GM12878 (cell line): ENCODE data around the gene RPGR. TPM values are rescaled to one million over a fixed set of nuclear protein-coding genes. Genes with fewer than 3 reads are reported as not detected.

ENCODE experiments used
- ATAC-seq: fragments of 200-7000 bp; cut with Tn5 transposase; 3 replicates; pipeline ENCODE4 v1.9.1; 2020; ENCODE audit warnings: mild to moderate bottlenecking, moderate library complexity
- BruUV-seq: library from RNA; stranded (reverse); fragments of 400-500 nt; replicated peaks from 2 replicates; lab custom pipeline; 2021; lab: Mats Ljungman, UMichigan
- CTCF ChIA-PET: fragments of 300-600 bp; sonication (Branson Sonifier 250); formaldehyde crosslinking; extraction: SDS; loops from one replicate; lab custom pipeline; 2021; ENCODE audit warnings: inconsistent platforms; lab: Yijun Ruan, JAX
- POLR2A ChIA-PET: fragments of 350-600 bp; formaldehyde crosslinking; extraction: SDS; loops from one replicate; lab custom pipeline; 2021; ENCODE audit warnings: inconsistent platforms; lab: Charles Lee
- RAD21 ChIA-PET: fragments of 300-600 bp; sonication (Branson Sonifier 250); formaldehyde crosslinking; loops from one replicate; lab custom pipeline; 2023; ENCODE audit warnings: antibody characterized with exemption; ENCODE audit not compliant: unreplicated experiment; lab: Charles Lee
- SMC1A ChIA-PET: fragments of 300-600 bp; sonication (Branson Sonifier 250); formaldehyde crosslinking; loops from one replicate; lab custom pipeline; 2023; ENCODE audit not compliant: unreplicated experiment, uncharacterized antibody; lab: Charles Lee
- DNase-seq: peaks from one replicate; pipeline ENCODE4 v3.0.0-alpha.2; 2011; ENCODE audit warnings: low read depth, low spot score
- FAIRE-seq: peaks from 3 replicates; lab custom pipeline; 2011; peaks lifted over from hg19 to GRCh38; lab: Jason Lieb, UNC
- H2AFZ ChIP-seq: 2 replicates; pipeline ENCODE4 v1.6.0; 2011; ENCODE audit warnings: low read depth, low read length, control low read depth; ENCODE audit not compliant: control insufficient read depth
- H3K27ac ChIP-seq: 2 replicates; pipeline ENCODE4 v1.5.1; 2011; ENCODE audit warnings: control low read depth; ENCODE audit not compliant: control insufficient read depth, insufficient read depth
- H3K27me3 ChIP-seq, 2 experiments: replicated peaks in 1 of 2; 2 replicates each; pipeline versions ENCODE4 v1.6.0 to v1.6.1; 2011; ENCODE audit warnings: low read length in 1 of 2; ENCODE audit not compliant: control insufficient read depth in 2 of 2, insufficient read depth in 2 of 2
- H3K36me3 ChIP-seq, 2 experiments: 2 replicates each; pipeline ENCODE4 v1.5.1; 2011; ENCODE audit warnings: low read length in 1 of 2; ENCODE audit not compliant: control insufficient read depth in 2 of 2, insufficient read depth in 2 of 2
- H3K4me1 ChIP-seq: 2 replicates; pipeline ENCODE4 v1.6.1; 2011; ENCODE audit warnings: mild to moderate bottlenecking, low read length, moderate library complexity, mixed read lengths; ENCODE audit not compliant: control insufficient read depth, insufficient read depth
- H3K4me2 ChIP-seq: 2 replicates; pipeline ENCODE4 v1.6.0; 2011; ENCODE audit warnings: control low read depth; ENCODE audit not compliant: control insufficient read depth, insufficient read depth
- H3K4me3 ChIP-seq: fragments of 200-600 bp; sonication (generic); 2 replicates; pipeline ENCODE4 v1.5.1; 2016
- H3K79me2 ChIP-seq: 2 replicates; pipeline ENCODE4 v1.6.0; 2011; ENCODE audit warnings: low read length; ENCODE audit not compliant: control insufficient read depth, insufficient read depth
- H3K9ac ChIP-seq: 2 replicates; pipeline ENCODE4 v1.8.0; 2011; ENCODE audit warnings: low read length, control low read depth, mixed read lengths; ENCODE audit not compliant: control insufficient read depth, insufficient read depth
- H3K9me3 ChIP-seq: replicated peaks from 3 replicates; pipeline ENCODE4 v1.5.1; 2011; ENCODE audit warnings: mild to moderate bottlenecking, low read length; ENCODE audit not compliant: control insufficient read depth, insufficient read depth
- H4K20me1 ChIP-seq: 2 replicates; pipeline ENCODE4 v1.6.0; 2011; ENCODE audit not compliant: control insufficient read depth, insufficient read depth
- ATF2 ChIP-seq: IDR thresholded peaks from 2 replicates; pipeline ENCODE4 v1.6.1; 2012; ENCODE audit warnings: low read length, inconsistent platforms
- CREM ChIP-seq: IDR thresholded peaks from 2 replicates; pipeline ENCODE4 v1.6.1; 2014; ENCODE audit warnings: antibody characterized with exemption, low read depth
- CTCF ChIP-seq, 3 experiments: IDR thresholded peaks in 2 of 3; conservative IDR thresholded peaks in 1 of 3; 2 replicates each; pipeline ENCODE4 v1.5.1; 2011; ENCODE audit warnings: low read depth in 3 of 3, low read length in 3 of 3, mild to moderate bottlenecking in 3 of 3, control low read depth in 2 of 3, moderate library complexity in 2 of 3, inconsistent platforms in 1 of 3, mixed read lengths in 1 of 3; ENCODE audit not compliant: control insufficient read depth in 2 of 3, insufficient read depth in 1 of 3; ENCODE audit errors: extremely low read depth in 1 of 3
- MAX ChIP-seq: IDR thresholded peaks from 2 replicates; pipeline ENCODE4 v1.6.1; 2012; ENCODE audit warnings: low read depth, low read length, improper control_type of control experiment
- MYC ChIP-seq: IDR thresholded peaks from 2 replicates; pipeline ENCODE4 v1.6.1; 2011; ENCODE audit warnings: mild to moderate bottlenecking, low read length, moderate library complexity, inconsistent platforms; ENCODE audit not compliant: insufficient read depth, insufficient replicate concordance, insufficient read length, severe bottlenecking
- POLR2AphosphoS5 ChIP-seq: IDR thresholded peaks from 2 replicates; pipeline ENCODE4 v1.6.1; 2011; ENCODE audit warnings: mild to moderate bottlenecking, low read length, inconsistent platforms
- SKIL ChIP-seq: fragments of 450-650 bp; IDR thresholded peaks from 2 replicates; pipeline ENCODE4 v1.6.1; 2017; ENCODE audit warnings: mild to moderate bottlenecking, low read depth, inconsistent platforms; ENCODE audit not compliant: poor library complexity, severe bottlenecking
- SMC3 ChIP-seq: IDR thresholded peaks from 2 replicates; pipeline ENCODE4 v1.6.1; 2011; ENCODE audit warnings: low read length, improper control_type of control experiment, borderline replicate concordance
- SRF ChIP-seq, 2 experiments: IDR thresholded peaks; 2 replicates each; pipeline ENCODE4 v1.6.1; 2011; ENCODE audit warnings: low read depth in 2 of 2, low read length in 2 of 2, mild to moderate bottlenecking in 1 of 2, moderate library complexity in 1 of 2
- TCF3 ChIP-seq: IDR thresholded peaks from 2 replicates; pipeline ENCODE4 v1.6.1; 2012; ENCODE audit warnings: low read depth, mild to moderate bottlenecking, low read length, borderline replicate concordance; ENCODE audit not compliant: insufficient read depth
- WGBS: methylation state at CpG from one replicate; pipeline ENCODE4 v1.1.6; 2016; ENCODE audit warnings: low lambda C conversion rate; ENCODE audit not compliant: insufficient replicate concordance, insufficient coverage; ENCODE audit errors: missing lambda C conversion rate; 5-methylcytosine and 5-hydroxymethylcytosine counted together
- in situ Hi-C: fragments of 300-500 bp; cut with MboI; formaldehyde crosslinking; loops from 9 replicates; pipeline ENCODE4 v1.14.3; 2018; ENCODE audit warnings: mixed read lengths
- intact Hi-C: fragments of 100-400 bp; cut with micrococcal nuclease; formaldehyde crosslinking; loops from one replicate; pipeline ENCODE4 v1.14.2; 2022; ENCODE audit not compliant: unreplicated experiment
- polyA plus RNA-seq, 11 experiments: library from polyadenylated mRNA; depleted of rRNA in 4 of 11; unstranded in 6 of 11; stranded (reverse) in 5 of 11; fragments of >200 nt; fragmentation: Nextera tagmentation in 4 of 11; fragmentation: Illumina TruSeq in 1 of 11; extraction: Ambion mirVana in 4 of 11; extraction: Trizol in 1 of 11; gene quantifications; 1 replicate in 1 of 11; 2 replicates in 10 of 11; pipeline versions ENCODE4 v1.2.1 to v1.2.3, GENCODE V29; 2011 to 2016; ENCODE audit warnings: inconsistent platforms in 2 of 11, missing spikeins in 2 of 11, low read depth in 1 of 11
- total RNA-seq, 4 experiments: library from RNA; depleted of rRNA in 3 of 4; stranded (reverse); fragments of >200 nt in 3 of 4; fragmentation: Illumina TruSeq in 1 of 4; extraction: Trizol in 1 of 4; gene quantifications; 2 replicates each; pipeline versions ENCODE4 v1.2.1 to v1.2.3, GENCODE V29; 2013 to 2021

The RPGR gene
- total and polyA plus RNA-seq, 10 of the 15 experiments (the other 5 are each of a cell fraction or from before 2014, with no cell fraction given) = 5.5 to 13.4 (median 7.6) TPM

GRCh38 chrX:38220024-38220414 lies 107.3 kb downstream of the RPGR start:
- Histone ChIP-seq H3K79me2 (no peaks in the 10 kb centered on the region), H4K20me1 (no peaks in the 10 kb centered on the region), H3K4me3 (0 out of 2 replicates have a peak overlapping the region, but pooled peaks have one; percentile 16), H3K4me1 (no peaks in the 10 kb centered on the region), H3K36me3 (no peaks in the 10 kb centered on the region), H2AFZ (no peak overlapping the region), H3K27me3 (peaks cover 2 to 10% of the 10 kb centered on the region in 2 experiments), H3K4me2 (peak overlapping the region; percentile 54), H3K9me3 (no peaks in the 10 kb centered on the region), H3K9ac (no peak overlapping the region), H3K27ac (no peak overlapping the region)
- TF ChIP-seq ATF2 (no peak), CREM (no peak), SMC3 (peak; percentile 14; the same call in 1 of the 2 replicates), TCF3 (no peak), SKIL (no peak), MAX (no peak), SRF (IDR thresholded peaks at IDR 0.05; ENCODE audit: low read depth in 2 of 2, low read length in 2 of 2) (no peak), CTCF (IDR thresholded peaks at IDR 0.05 in 2 of 3, conservative IDR thresholded peaks at IDR 0.05 in 1 of 3; ENCODE audit: control insufficient read depth in 2 of 3, extremely low read depth in 1 of 3, insufficient read depth in 1 of 3, low read depth in 3 of 3, low read length in 3 of 3) (peak in 1 of 3 experiments; percentile 6; a peak in 1 of 6 replicates), MYC (no peak), POLR2AphosphoS5 (no peak)
- in situ Hi-C loops (no loop called here), intact Hi-C loops (no loop called here)
- WGBS = 41% methylated on average over 14 of the region's 14 CpGs
- no peak for FAIRE-seq
- BruUV-seq = no TSS peak
- RAD21 ChIA-PET = interaction anchor here (1.7 kb wide), 1 partner anchor 107 kb away, joined by 4 read pairs; the partner anchor contains the start of gene RPGR
- DNase-seq = no peak
- POLR2A ChIA-PET = no interaction called here
- peak; percentile 70; the same call in 2 of the 3 replicates for ATAC-seq
- SMC1A ChIA-PET = no interaction called here
- CTCF ChIA-PET = interaction anchor here (1.1 kb wide), 1 partner anchor 62 kb away, joined by 4 read pairs; no protein-coding TSS in a partner anchor
